ENCODE measurements around the gene KIF1A.

KIF1A gene

DNA sequence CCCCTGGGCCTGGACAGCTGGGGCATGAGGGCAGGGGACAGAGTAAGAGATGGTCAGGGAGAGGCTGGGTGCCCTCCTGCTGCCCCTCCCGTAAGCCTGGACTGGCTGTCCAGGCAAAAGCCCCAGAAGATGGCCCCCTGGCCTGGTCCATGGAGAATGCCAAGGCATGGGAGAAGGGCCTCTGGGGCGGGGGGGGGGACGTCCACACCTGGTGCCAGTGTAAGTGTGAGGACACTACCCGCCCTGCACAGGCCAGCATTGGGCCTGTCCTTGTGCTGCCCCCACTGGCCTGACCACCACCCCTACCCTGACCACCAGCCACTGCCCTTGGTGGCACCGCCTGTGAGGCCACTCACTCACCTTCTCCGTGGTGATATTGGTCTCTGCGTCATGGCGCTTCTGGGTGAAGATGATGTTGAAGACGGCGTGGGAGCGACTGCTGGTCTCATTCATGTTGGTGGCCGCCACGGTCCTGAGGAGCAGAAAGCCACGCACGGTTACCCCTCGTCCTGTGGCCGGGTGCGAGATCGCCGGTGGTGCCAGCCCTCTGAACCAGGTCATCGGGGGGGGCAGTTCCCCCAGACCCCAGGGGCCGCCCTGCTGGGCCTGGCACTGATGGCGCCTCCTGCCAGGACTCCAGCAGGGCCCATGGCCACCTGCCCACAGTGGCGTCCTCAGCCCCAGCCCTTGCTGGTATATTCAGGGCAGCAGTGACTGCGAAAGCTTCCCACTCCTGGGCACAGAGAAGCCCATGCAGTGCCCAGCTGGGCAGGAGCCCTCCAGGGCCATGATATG lies 35.2 kb downstream of the KIF1A start:
- Histone ChIP-seq H3K79me2 (ENCODE audit: insufficient read depth, low read length) (no peaks in the 10 kb centered on the region), H3K4me3 (ENCODE audit: low read depth, low read length, poor library complexity, severe bottlenecking) (no peak overlapping the region), H4K20me1 (ENCODE audit: insufficient read depth, low read length) (no peaks in the 10 kb centered on the region), H3F3A (ENCODE audit: insufficient read depth, low read length) (no peaks in the 10 kb centered on the region), H3K9me3 (ENCODE audit: low read length) (no peaks in the 10 kb centered on the region), H3K27ac (ENCODE audit: low read depth, low read length, poor library complexity, severe bottlenecking) (no peak overlapping the region), H3K9me2 (ENCODE audit: low read depth, low read length) (no peaks in the 10 kb centered on the region), H3K36me3 (ENCODE audit: insufficient read depth, low read length) (no peaks in the 10 kb centered on the region), H3K4me1 (ENCODE audit: insufficient read depth, low read length, severe bottlenecking) (no peaks in the 10 kb centered on the region), H2AFZ (ENCODE audit: low read length) (no peak overlapping the region), H3K27me3 (ENCODE audit: insufficient read depth, low read length) (no peaks in the 10 kb centered on the region), H3K4me2 (ENCODE audit: low read length) (no peak overlapping the region), H3K9ac (ENCODE audit: low read length) (no peak overlapping the region)
- TF ChIP-seq, protein P1, sequence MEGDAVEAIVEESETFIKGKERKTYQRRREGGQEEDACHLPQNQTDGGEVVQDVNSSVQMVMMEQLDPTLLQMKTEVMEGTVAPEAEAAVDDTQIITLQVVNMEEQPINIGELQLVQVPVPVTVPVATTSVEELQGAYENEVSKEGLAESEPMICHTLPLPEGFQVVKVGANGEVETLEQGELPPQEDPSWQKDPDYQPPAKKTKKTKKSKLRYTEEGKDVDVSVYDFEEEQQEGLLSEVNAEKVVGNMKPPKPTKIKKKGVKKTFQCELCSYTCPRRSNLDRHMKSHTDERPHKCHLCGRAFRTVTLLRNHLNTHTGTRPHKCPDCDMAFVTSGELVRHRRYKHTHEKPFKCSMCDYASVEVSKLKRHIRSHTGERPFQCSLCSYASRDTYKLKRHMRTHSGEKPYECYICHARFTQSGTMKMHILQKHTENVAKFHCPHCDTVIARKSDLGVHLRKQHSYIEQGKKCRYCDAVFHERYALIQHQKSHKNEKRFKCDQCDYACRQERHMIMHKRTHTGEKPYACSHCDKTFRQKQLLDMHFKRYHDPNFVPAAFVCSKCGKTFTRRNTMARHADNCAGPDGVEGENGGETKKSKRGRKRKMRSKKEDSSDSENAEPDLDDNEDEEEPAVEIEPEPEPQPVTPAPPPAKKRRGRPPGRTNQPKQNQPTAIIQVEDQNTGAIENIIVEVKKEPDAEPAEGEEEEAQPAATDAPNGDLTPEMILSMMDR (IDR thresholded peaks at IDR 0.05; ENCODE audit: low read length) = no peak
- TF ChIP-seq EZH2 (IDR thresholded peaks at IDR 0.05; ENCODE audit: borderline replicate concordance, low read length) = no peak

DNA sequence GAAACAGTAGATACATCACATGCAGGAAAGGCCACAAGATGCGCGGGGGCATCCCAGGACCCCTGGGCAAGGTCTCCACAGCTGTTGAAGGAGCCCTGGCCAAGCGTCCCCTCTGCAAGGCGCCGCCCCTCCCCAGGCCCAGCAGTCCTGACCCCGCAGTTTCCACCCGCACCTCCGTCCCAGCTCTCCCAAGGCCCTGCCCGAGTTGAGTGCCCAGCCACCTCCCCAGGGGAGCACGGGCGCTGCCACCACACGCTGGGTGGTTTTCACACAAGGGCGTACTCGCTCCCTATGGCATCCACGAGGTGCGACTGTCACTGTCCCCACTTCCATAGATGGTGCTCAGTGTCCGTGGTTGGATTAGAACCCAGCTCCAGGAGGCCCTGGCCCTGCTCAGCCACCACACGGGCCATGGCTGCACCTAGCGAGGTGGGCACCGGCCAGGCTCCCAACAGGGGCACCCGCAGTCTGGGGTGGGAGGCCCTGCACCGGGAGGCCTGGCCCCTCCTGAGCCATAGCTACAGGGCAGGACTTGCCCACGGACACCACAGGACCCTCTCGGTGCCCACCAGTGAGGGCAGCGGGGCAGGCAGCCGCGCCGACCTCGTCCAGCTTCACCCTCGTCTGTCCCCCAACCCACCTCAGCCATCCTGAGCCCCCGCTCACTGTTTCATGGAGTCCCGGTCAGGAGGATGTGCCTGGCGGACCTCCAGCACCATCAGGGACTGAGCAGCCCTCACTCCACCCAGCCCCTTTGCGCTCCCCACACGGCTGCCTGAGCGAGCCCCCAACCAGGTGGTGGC lies 36.0 kb downstream of the KIF1A start:
- no peaks in the 10 kb centered on the region for H4K20me1 ChIP-seq (ENCODE audit: insufficient read depth, low read length)
- no peaks in the 10 kb centered on the region for H3K36me3 ChIP-seq (ENCODE audit: insufficient read depth, low read length)
- H2AFZ ChIP-seq (ENCODE audit: low read length) = no peak overlapping the region
- H3K4me3 ChIP-seq (ENCODE audit: low read depth, low read length, poor library complexity, severe bottlenecking) = no peak overlapping the region
- H3K4me1 ChIP-seq (ENCODE audit: insufficient read depth, low read length, severe bottlenecking) = no peaks in the 10 kb centered on the region
- no peak overlapping the region for H3K27ac ChIP-seq (ENCODE audit: low read depth, low read length, poor library complexity, severe bottlenecking)
- no peak for TF ChIP-seq EZH2 (IDR thresholded peaks at IDR 0.05; ENCODE audit: borderline replicate concordance, low read length)
- TF ChIP-seq, protein P1 (IDR thresholded peaks at IDR 0.05; ENCODE audit: low read length) = no peak
- H3K9ac ChIP-seq (ENCODE audit: low read length) = no peak overlapping the region
- H3K27me3 ChIP-seq (ENCODE audit: insufficient read depth, low read length) = no peaks in the 10 kb centered on the region
- no peaks in the 10 kb centered on the region for H3K79me2 ChIP-seq (ENCODE audit: insufficient read depth, low read length)
- no peaks in the 10 kb centered on the region for H3K9me3 ChIP-seq (ENCODE audit: low read length)
- H3F3A ChIP-seq (ENCODE audit: insufficient read depth, low read length) = no peaks in the 10 kb centered on the region
- H3K4me2 ChIP-seq (ENCODE audit: low read length) = no peak overlapping the region
- no peaks in the 10 kb centered on the region for H3K9me2 ChIP-seq (ENCODE audit: low read depth, low read length)

DNA sequence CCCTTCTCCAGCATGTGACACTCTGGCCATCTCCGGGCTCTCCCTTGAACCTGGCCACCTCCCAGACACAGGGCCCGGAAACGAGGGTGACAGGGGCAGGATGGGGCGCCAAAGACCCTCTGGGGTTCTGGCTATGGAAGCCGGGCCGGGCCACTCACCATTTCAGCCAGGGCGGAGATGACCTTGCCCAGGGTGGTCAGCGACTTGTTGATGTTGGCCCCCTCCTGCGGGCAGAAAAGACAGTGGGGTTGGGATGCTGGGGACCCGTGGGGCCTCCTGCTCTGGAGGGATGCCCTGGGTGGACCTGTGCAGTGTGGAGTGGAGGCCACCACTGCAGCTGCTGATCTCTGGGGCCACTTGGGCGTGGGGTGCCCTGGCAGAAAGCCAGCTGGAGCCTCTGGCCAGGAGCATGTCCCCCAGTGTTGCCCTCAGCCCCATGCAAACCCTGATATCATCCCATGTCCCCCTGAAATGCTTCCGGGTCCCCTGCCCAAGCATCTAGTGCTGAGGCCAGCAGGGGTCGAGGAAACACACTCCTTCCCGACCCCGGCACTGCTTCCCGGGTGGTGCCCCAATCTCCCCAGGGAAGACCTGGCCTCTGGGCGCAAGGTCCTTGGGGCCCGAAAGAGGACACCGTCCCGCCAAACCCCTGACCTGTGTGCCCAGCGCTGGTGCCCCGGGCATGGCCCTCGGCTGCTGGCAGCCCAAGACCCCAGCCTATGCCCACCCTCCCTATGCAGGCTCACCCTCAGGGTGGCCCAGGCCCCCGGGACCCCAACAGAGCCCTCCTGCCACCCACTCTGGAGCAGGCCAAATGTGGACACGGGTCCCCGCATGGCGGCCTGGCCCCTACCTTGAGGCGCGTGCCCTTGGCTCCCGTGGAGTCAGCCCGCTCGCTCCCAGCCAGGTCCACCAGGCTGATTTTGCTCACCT lies 36.9 kb downstream of the KIF1A start:
- TF ChIP-seq, protein P1 (IDR thresholded peaks at IDR 0.05; ENCODE audit: low read length) = no peak
- TF ChIP-seq EZH2 (IDR thresholded peaks at IDR 0.05; ENCODE audit: borderline replicate concordance, low read length) = no peak
- H3K27ac ChIP-seq (ENCODE audit: low read depth, low read length, poor library complexity, severe bottlenecking) = no peak overlapping the region
- H3K36me3 ChIP-seq (ENCODE audit: insufficient read depth, low read length) = no peaks in the 10 kb centered on the region
- no peak overlapping the region for H2AFZ ChIP-seq (ENCODE audit: low read length)
- no peak overlapping the region for H3K9ac ChIP-seq (ENCODE audit: low read length)
- no peaks in the 10 kb centered on the region for H3K27me3 ChIP-seq (ENCODE audit: insufficient read depth, low read length)
- H3K4me2 ChIP-seq (ENCODE audit: low read length) = no peak overlapping the region
- H3K4me1 ChIP-seq (ENCODE audit: insufficient read depth, low read length, severe bottlenecking) = no peaks in the 10 kb centered on the region
- no peaks in the 10 kb centered on the region for H3K79me2 ChIP-seq (ENCODE audit: insufficient read depth, low read length)
- H3K4me3 ChIP-seq (ENCODE audit: low read depth, low read length, poor library complexity, severe bottlenecking) = no peak overlapping the region
- H3F3A ChIP-seq (ENCODE audit: insufficient read depth, low read length) = no peaks in the 10 kb centered on the region
- H4K20me1 ChIP-seq (ENCODE audit: insufficient read depth, low read length) = no peaks in the 10 kb centered on the region
- H3K9me2 ChIP-seq (ENCODE audit: low read depth, low read length) = no peaks in the 10 kb centered on the region
- no peaks in the 10 kb centered on the region for H3K9me3 ChIP-seq (ENCODE audit: low read length)

Measured in OCI-LY1 (cell line).